Spleen (tissue), 7 donors: ENCODE measurements around the gene C1QTNF1.

Experiments
- CTCF ChIP-seq, 11 experiments: fragments of 200-600 bp in 7 of 11; fragments of 450-650 bp in 4 of 11; sonication (generic) in 4 of 11; IDR thresholded peaks in 8 of 11; conservative IDR thresholded peaks in 3 of 11; 1 replicate in 7 of 11; 2 replicates in 4 of 11; pipeline versions ENCODE4 v1.4.0 to v1.8.0; 2016 to 2021; ENCODE audit warnings: antibody characterized with exemption in 11 of 11, inconsistent platforms in 4 of 11, mild to moderate bottlenecking in 1 of 11
- POLR2A ChIP-seq, 3 donors: fragments of 450-650 bp; IDR thresholded peaks; one replicate each; pipeline ENCODE4 v1.5.1; 2017; ENCODE audit warnings: antibody characterized with exemption in 3 of 3, mild to moderate bottlenecking in 1 of 3
- donor health status: DM: no; HTN: no; CAD: no; lungs with moderate emphysema.
- donor health status: DM: no; HTN: no; CAD: no.
- donor health status: DM: no; HTN: no; CAD: no.

GRCh38 chr17:79033741-79034501 lies 10.0 kb downstream of the C1QTNF1 start:
- TF ChIP-seq CTCF (IDR thresholded peaks at IDR 0.05 in 8 of 11, conservative IDR thresholded peaks at IDR 0.05 in 3 of 11): no peak
- TF ChIP-seq POLR2A (IDR thresholded peaks at IDR 0.05): no peak
